ENCODE measurements around the gene SLC24A3. TPM values are rescaled to one million over a fixed set of nuclear protein-coding genes. Genes with fewer than 3 reads are reported as not detected.

The SLC24A3 gene
- total and polyA plus RNA-seq, 9 donors: 4.8 to 40.5 (median 18.6) TPM

- TF ChIP-seq POLR2A (IDR thresholded peaks at IDR 0.05) (no peak), CTCF (IDR thresholded peaks at IDR 0.05) (no peak)
- no peak overlapping the region for H3K4me3 ChIP-seq
- H3K4me1 ChIP-seq (ENCODE audit: insufficient read depth): peaks cover 4% of the 10 kb centered on the region
- no peak for DNase-seq
- no peaks in the 10 kb centered on the region for H3K9me3 ChIP-seq
- no peaks in the 10 kb centered on the region for H3K36me3 ChIP-seq
- H3K27me3 ChIP-seq: no peaks in the 10 kb centered on the region
- 52 to 83% (median 79%) methylated on average over 3 of the region's 3 CpGs for WGBS, 3 donors
- no peak overlapping the region for H3K27ac ChIP-seq
- intact Hi-C loops (cut with DNase I): no loop called here
These were observed 165.6 kb downstream of the SLC24A3 start for GRCh38 chr20:19378058-19378457.

DNA sequence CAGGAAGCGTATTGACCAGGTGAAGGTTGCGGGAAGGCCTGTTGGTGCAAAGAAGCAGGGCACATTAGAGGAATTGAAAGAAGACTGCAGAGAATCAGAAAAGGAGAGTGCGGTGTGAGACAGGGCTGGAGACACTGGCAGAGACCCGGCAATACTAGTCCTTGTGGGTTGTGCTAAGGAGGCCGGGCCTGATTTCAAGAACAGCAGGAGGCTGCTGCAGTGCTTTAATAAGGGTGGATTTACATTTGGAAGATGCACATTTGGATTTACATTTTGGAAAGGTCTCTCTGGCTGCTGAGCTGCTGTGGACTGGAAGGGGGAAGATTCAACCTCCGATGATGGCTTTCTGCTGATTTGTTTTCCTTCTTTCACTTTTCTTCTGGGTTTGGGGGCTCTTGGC, 167.8 kb downstream of the SLC24A3 start:
- no peaks in the 10 kb centered on the region for H3K27me3 ChIP-seq
- intact Hi-C loops (cut with DNase I): no loop called here
- H3K27ac ChIP-seq: no peak overlapping the region
- no peaks in the 10 kb centered on the region for H3K9me3 ChIP-seq
- WGBS, 3 donors: 78 to 89% (median 83%) methylated on average over 6 of the region's 6 CpGs
- no peak for DNase-seq
- H3K4me1 ChIP-seq (ENCODE audit: insufficient read depth): peaks cover 4% of the 10 kb centered on the region
- H3K36me3 ChIP-seq: no peaks in the 10 kb centered on the region
- TF ChIP-seq EP300 (IDR thresholded peaks at IDR 0.05) (no peak), POLR2A (IDR thresholded peaks at IDR 0.05) (no peak), CTCF (IDR thresholded peaks at IDR 0.05) (no peak)
- no peak overlapping the region for H3K4me3 ChIP-seq

DNA sequence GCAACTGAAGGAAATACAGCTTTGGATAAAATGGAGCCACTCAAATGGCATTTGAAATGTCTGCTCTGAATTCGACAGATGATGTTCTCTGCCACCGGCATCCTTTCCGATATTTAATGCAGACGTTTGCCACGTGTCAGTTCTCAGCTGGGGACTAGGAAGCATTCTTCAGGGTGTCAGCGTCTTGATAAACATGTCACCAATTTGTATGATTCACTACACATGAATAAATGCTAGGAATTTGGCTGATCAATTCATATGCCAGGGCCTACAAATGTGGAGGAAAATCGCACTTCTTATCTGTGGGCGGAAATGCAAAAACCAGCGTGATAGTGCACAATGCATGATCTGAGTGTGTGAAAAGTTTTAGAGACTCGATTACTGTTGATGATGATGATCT, 169.5 kb downstream of the SLC24A3 start:
- Histone ChIP-seq H3K4me3 (no peak overlapping the region), H3K27me3 (no peaks in the 10 kb centered on the region), H3K9me3 (no peaks in the 10 kb centered on the region), H3K27ac (no peak overlapping the region), H3K36me3 (no peaks in the 10 kb centered on the region), H3K4me1 (ENCODE audit: insufficient read depth) (no peaks in the 10 kb centered on the region)
- no peak for DNase-seq
- intact Hi-C loops (cut with DNase I): no loop called here
- no peak for TF ChIP-seq CTCF (IDR thresholded peaks at IDR 0.05)
- no peak for TF ChIP-seq EP300 (IDR thresholded peaks at IDR 0.05)
- no peak for TF ChIP-seq POLR2A (IDR thresholded peaks at IDR 0.05)
- 80 to 84% (median 83%) methylated on average over 10 of the region's 10 CpGs for WGBS, 3 donors

GRCh38 chr20:19382386-19383340, 170.2 kb downstream of the SLC24A3 start:
- Histone ChIP-seq H3K4me3 (no peak overlapping the region), H3K27ac (no peak overlapping the region), H3K4me1 (ENCODE audit: insufficient read depth) (no peaks in the 10 kb centered on the region), H3K27me3 (no peaks in the 10 kb centered on the region), H3K36me3 (no peaks in the 10 kb centered on the region), H3K9me3 (no peaks in the 10 kb centered on the region)
- WGBS, 3 donors: 56 to 69% (median 62%) methylated on average over 9 of the region's 9 CpGs
- intact Hi-C loops (cut with DNase I): no loop called here
- TF ChIP-seq POLR2A (IDR thresholded peaks at IDR 0.05) (no peak), CTCF (IDR thresholded peaks at IDR 0.05) (no peak), EP300 (IDR thresholded peaks at IDR 0.05) (no peak)
- DNase-seq: no peak
